Measurements from ENCODE around the gene TK1. TPM values are rescaled to one million over a fixed set of nuclear protein-coding genes. Genes with fewer than 3 reads are reported as not detected.
A peak's percentile ranks its signal among the peaks of the same experiment; 100 is the strongest.
"Not testable (repeated sequence)": the region's sequence is repeated elsewhere in the genome, so short reads cannot be mapped to it uniquely, and the experiment has no call there.

TK1 gene
- total RNA-seq, result 10 to 100 TPM in 1 of 4 donors, 1 to 10 TPM in 3; 1.4 to 10.6 (median 3.1) TPM

- ATAC-seq (ENCODE audit: low FRiP score), result peak; percentile 99
- peak in 2 of 3 donors; percentile 79 to 86 for TF ChIP-seq CTCF (IDR thresholded peaks at IDR 0.05)
These were observed at the start of gene TK1, which contains the start of gene AFMID for GRCh38 chr17:78186692-78187595. TSS of gene TK1 (minus strand) at chr17:78187052. CDS start at chr17:78186994, 58 bp downstream. TSS of gene AFMID (plus strand) at chr17:78187362. CDS start at chr17:78187371, 9 bp downstream.

GRCh38 chr17:78235885-78236284, 49.0 kb upstream of the TK1 start:
- TF ChIP-seq CTCF (IDR thresholded peaks at IDR 0.05), result no peak
- DNase-seq (ENCODE audit: low spot score) (no peak), ATAC-seq (ENCODE audit: low FRiP score) (no peak)

More at GRCh38 chr17:78186692-78187595, at the start of gene TK1, which contains the start of gene AFMID:
- DNase-seq (ENCODE audit: low spot score), result peak; percentile 92

DNA sequence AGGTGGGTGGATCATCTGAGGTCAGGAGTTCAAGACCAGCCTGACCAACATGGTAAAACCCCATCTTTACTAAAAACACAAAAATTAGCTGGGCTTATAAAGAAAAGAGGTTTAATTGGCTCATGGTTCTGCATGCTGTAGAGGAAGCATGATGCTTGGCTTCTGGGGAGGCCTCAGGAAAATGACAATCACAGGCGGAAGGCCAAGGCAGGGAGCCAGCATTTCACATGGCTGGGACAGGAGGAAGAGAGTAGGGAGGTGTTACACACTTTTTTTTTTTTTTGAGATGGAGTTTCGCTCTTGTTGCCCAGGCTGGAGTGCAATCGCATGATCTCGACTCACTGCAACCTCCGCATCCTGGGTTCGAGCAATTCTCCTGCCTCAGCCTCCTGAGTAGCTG, 48.2 kb upstream of the TK1 start:
- DNase-seq (ENCODE audit: low spot score); ATAC-seq (ENCODE audit: low FRiP score): not testable (repeated sequence)

DNA sequence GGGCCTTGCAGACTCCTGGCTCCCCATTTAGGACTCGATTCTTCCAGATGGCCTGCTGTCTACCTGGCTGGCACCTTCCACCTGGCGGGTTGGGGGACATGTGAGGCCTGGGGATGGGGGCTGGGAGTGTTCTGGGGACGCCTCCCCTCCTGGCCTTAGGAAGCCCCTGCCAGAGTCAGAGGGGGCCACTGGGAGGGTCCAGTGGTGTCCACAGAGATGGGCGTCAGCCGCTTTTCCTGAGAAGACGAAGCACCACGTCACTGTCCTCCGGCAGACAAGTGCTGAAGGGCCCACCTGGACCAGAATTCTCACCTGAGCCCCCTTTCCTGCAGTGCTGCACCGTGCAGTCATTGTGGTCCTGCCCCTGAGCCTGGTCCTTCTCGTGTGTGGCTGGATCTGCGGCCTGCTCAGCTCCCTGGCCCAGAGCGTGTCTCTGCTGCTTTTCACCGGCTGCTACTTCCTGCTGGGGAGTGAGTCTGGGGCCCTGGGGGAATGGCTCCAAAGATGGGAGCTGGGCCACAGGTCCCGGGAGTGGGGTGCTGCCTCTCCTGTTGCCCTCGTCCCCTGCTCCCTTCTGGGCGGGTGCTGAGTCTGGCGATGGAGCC, 47.5 kb upstream of the TK1 start:
- no peak for ATAC-seq (ENCODE audit: low FRiP score)
- TF ChIP-seq CTCF (IDR thresholded peaks at IDR 0.05), result no peak
- DNase-seq (ENCODE audit: low spot score), result no peak

DNA sequence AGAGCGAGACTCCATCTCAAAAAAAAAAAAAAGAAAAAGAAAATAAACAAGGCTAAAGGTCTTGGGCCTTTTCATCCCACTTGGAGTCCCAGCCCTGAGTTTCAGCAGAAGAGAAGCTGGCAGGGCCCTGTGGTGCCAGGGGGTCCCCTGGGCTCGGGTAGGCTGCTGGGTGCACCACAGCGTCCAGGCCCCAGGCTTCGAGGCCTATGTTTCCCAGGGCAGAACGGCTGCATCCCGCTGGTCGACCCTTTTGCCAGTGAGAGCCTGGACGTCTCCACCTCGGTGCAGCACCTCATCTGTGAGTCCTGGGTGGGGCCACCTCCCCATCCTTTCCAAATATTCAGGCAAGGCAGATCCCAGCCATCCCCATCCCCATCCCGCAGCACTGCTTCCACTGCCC, 46.8 kb upstream of the TK1 start:
- TF ChIP-seq CTCF (IDR thresholded peaks at IDR 0.05), result no peak
- DNase-seq (ENCODE audit: low spot score) (no peak), ATAC-seq (ENCODE audit: low FRiP score) (no peak)

GRCh38 chr17:78232859-78233173, 46.0 kb upstream of the TK1 start:
- DNase-seq (ENCODE audit: low spot score) (no peak), ATAC-seq (ENCODE audit: low FRiP score) (no peak)
- no peak for TF ChIP-seq CTCF (IDR thresholded peaks at IDR 0.05)

- no peak for TF ChIP-seq CTCF (IDR thresholded peaks at IDR 0.05)
- ATAC-seq (ENCODE audit: low FRiP score) (no peak), DNase-seq (ENCODE audit: low spot score) (no peak)
These were observed 45.4 kb upstream of the TK1 start for GRCh38 chr17:78231991-78232858.
